Heart left ventricle (tissue), 16 donors: ENCODE results near the gene TBPL2. TPM values are rescaled to one million over a fixed set of nuclear protein-coding genes. Genes with fewer than 3 reads are reported as not detected.

Source experiments
- ATAC-seq, 4 donors: fragments of 200-7000 bp; cut with Tn5 transposase; one replicate each; pipeline ENCODE4 v1.9.1; 2020 to 2022; ENCODE audit warnings: moderate library complexity in 4 of 4, mild to moderate bottlenecking in 3 of 4, moderate number of reproducible peaks in 1 of 4
- DNase-seq, 5 donors: peaks; one replicate each; pipeline ENCODE4 v3.0.0-alpha.2; 2020
- H3K27ac ChIP-seq, 12 donors: fragments of 200-600 bp; sonication (generic) in 4 of 12; one replicate each; pipeline versions ENCODE4 v1.5.0 to v1.8.0; 2016 to 2022; ENCODE audit warnings: mild to moderate bottlenecking in 2 of 12
- H3K27me3 ChIP-seq, 9 donors: fragments of 200-600 bp; sonication (generic) in 2 of 9; one replicate each; pipeline versions ENCODE4 v1.5.1 to v1.8.0; 2016 to 2022; ENCODE audit warnings: mild to moderate bottlenecking in 3 of 9
- H3K36me3 ChIP-seq, 9 donors: fragments of 200-600 bp; sonication (generic) in 2 of 9; one replicate each; pipeline versions ENCODE4 v1.5.0 to v1.8.0; 2018 to 2022; ENCODE audit warnings: mild to moderate bottlenecking in 2 of 9
- H3K4me1 ChIP-seq, 12 donors: fragments of 200-600 bp; sonication (generic) in 4 of 12; one replicate each; pipeline versions ENCODE4 v1.5.0 to v1.8.0; 2016 to 2022; ENCODE audit warnings: mild to moderate bottlenecking in 3 of 12
- H3K4me3 ChIP-seq, 12 donors: fragments of 200-600 bp; sonication (generic) in 4 of 12; one replicate each; pipeline versions ENCODE4 v1.5.0 to v1.8.0; 2017 to 2022; ENCODE audit warnings: mild to moderate bottlenecking in 9 of 12, moderate library complexity in 4 of 12
- H3K9me3 ChIP-seq, 12 donors: fragments of 200-600 bp; sonication (generic) in 4 of 12; one replicate each; pipeline versions ENCODE4 v1.5.0 to v1.8.0; 2016 to 2022; ENCODE audit warnings: mild to moderate bottlenecking in 1 of 12
- CTCF ChIP-seq, 12 donors: fragments of 200-600 bp; sonication (generic) in 4 of 12; IDR thresholded peaks; one replicate each; pipeline versions ENCODE4 v1.5.0 to v1.8.0; 2018 to 2022; ENCODE audit warnings: antibody characterized with exemption in 12 of 12, mild to moderate bottlenecking in 5 of 12
- POLR2A ChIP-seq, 2 donors: fragments of 450-650 bp; IDR thresholded peaks; one replicate each; pipeline ENCODE4 v1.6.1; 2017; ENCODE audit warnings: antibody characterized with exemption in 2 of 2, mild to moderate bottlenecking in 2 of 2, moderate library complexity in 2 of 2
- WGBS, 4 donors: extraction: QIAGEN DNeasy Blood & Tissue Kit in 2 of 4; methylation state at CpG; one replicate each; pipeline versions ENCODE4 v1.1.5 to v1.1.7; 2013 to 2018; 5-methylcytosine and 5-hydroxymethylcytosine counted together
- intact Hi-C, 10 donors: fragments of 100-400 bp; cut with DNase I; formaldehyde crosslinking; loops; one replicate each; pipeline versions ENCODE4 v1.11.1 to v1.14.2; 2022
- polyA plus RNA-seq, 2 donors: library from polyadenylated mRNA; stranded (reverse); fragments of 200-250 nt; gene quantifications; one replicate each; pipeline ENCODE4 v1.2.3, GENCODE V29; 2013
- total RNA-seq, 9 donors: library from RNA; depleted of rRNA in 2 of 9; stranded (reverse); fragments of >200 nt in 2 of 9; fragmentation: NEBNext Ultra II Directional in 3 of 9; extraction: Animal tissue kit (Norgen Biotek cat#: 25700) in 3 of 9; gene quantifications; one replicate each; pipeline versions ENCODE4 v1.1.0 to v1.2.4, GENCODE V29; 2016 to 2023
- donor health status: ischemic (EF 13 %, LVEDD 7.1; RV severe dilation, severe dysfunction).
- donor health status: healthy with polysubstance abuse.
- donor health status: DM: no; HTN: yes; CAD: no.
- donor health status: DM: no; HTN: no; CAD: no.
- donor health status: ischemic (EF 25% LVEDD 6.9; RV normal size, moderate dysfunction).
- donor health status: ischemic (EF 25% LVEDD 5.7; RV mildly dilated, moderate dysfunction).
- donor health status: healthy.
- donor health status: DM: yes; HTN: yes; CAD: no.
- donor health status: ischemic (EF 35%, LVEDD 5.7; RV mildly dilated, moderate dysfunction).
- donor health status: nonischemic (EF 11% LVEDD 7.7; RV severe dilation, severe dysfunction).
- donor health status: DM: yes; HTN: yes; CAD: no.
- donor health status: PGD.
- donor health status: ischemic (EF 29% LVEDD 5.4; RV normal size, mild dysfunction).
- donor health status: nonischemic (EF 23%, LVEDD 6.1; RV moderate dilation, normal function).

The TBPL2 gene
- total and polyA plus RNA-seq, 11 donors, result not detected

GRCh38 chr14:55416866-55417265 is 23.6 kb downstream of the TBPL2 start:
- TF ChIP-seq CTCF (IDR thresholded peaks at IDR 0.05) (peak in 7 of 12 donors; percentile 10 to 35 (median 18)), POLR2A (IDR thresholded peaks at IDR 0.05) (no peak)

GRCh38 chr14:55414551-55414950 is 25.9 kb downstream of the TBPL2 start:
- ATAC-seq, result no peak
- H3K4me1 ChIP-seq, result peaks cover 5 to 36% (median 23%) of the 10 kb centered on the region in 12 donors
- no peak for DNase-seq
- 61 to 71% (median 68%) methylated on average over 3 of the region's 3 CpGs for WGBS, 4 donors
- no peak overlapping the region for H3K27ac ChIP-seq
- no peaks in the 10 kb centered on the region for H3K36me3 ChIP-seq
- no peaks in the 10 kb centered on the region for H3K27me3 ChIP-seq
- H3K9me3 ChIP-seq, result no peaks in the 10 kb centered on the region
- intact Hi-C loops, result loop anchor here in 5 of 10 donors (5.0 to 10.0 kb wide), 3 partner anchors 140 to 147 kb away; partner anchors contain the start of gene FBXO34 (in 4 of the 5)
- H3K4me3 ChIP-seq, result no peak overlapping the region
- TF ChIP-seq POLR2A (IDR thresholded peaks at IDR 0.05), result no peak
- no peak for TF ChIP-seq CTCF (IDR thresholded peaks at IDR 0.05)

More at GRCh38 chr14:55416866-55417265, 23.6 kb downstream of the TBPL2 start:
- no peak overlapping the region for H3K4me3 ChIP-seq
- H3K4me1 ChIP-seq, result peaks cover 0 to 20% (median 9%) of the 10 kb centered on the region in 12 donors
- ATAC-seq (no peak), DNase-seq (no peak)
- no peaks in the 10 kb centered on the region for H3K9me3 ChIP-seq
- intact Hi-C loops, result loop anchor here in 1 of 10 donors (10.0 kb wide), 1 partner anchor 142 kb away; the partner anchor contains the start of gene FBXO34
- H3K27ac ChIP-seq, result no peak overlapping the region
- 54 to 63% (median 58%) methylated on average over 5 of the region's 5 CpGs for WGBS, 4 donors
- no peaks in the 10 kb centered on the region for H3K36me3 ChIP-seq
- no peaks in the 10 kb centered on the region for H3K27me3 ChIP-seq

- no peaks in the 10 kb centered on the region for H3K27me3 ChIP-seq
- H3K4me1 ChIP-seq, result peaks cover 5 to 36% (median 25%) of the 10 kb centered on the region in 12 donors
- peaks cover 0 to 7% (median 0%) of the 10 kb centered on the region in 9 donors for H3K36me3 ChIP-seq
- DNase-seq, result no peak
- intact Hi-C loops, result loop anchor here in 5 of 10 donors (5.0 to 10.0 kb wide), 3 partner anchors 138 to 145 kb away; partner anchors contain the start of gene FBXO34 (in 4 of the 5)
- ATAC-seq, result no peak
- no peak for TF ChIP-seq POLR2A (IDR thresholded peaks at IDR 0.05)
- peak overlapping the region in 1 of 12 donors; percentile 74 for H3K4me3 ChIP-seq
- no peaks in the 10 kb centered on the region for H3K9me3 ChIP-seq
- 73 to 80% (median 75%) methylated on average over 5 of the region's 5 CpGs for WGBS, 4 donors
- H3K27ac ChIP-seq, result peak overlapping the region in 1 of 12 donors; percentile 92
These were observed 27.7 kb downstream of the TBPL2 start for GRCh38 chr14:55412676-55413075.

GRCh38 chr14:55411426-55412389 is 28.7 kb downstream of the TBPL2 start, which contains the start of gene ATG14:
ATG14 (minus strand) TSS chr14:55411830; CDS start chr14:55411822, 8 bp downstream.
- Histone ChIP-seq H3K36me3 (peaks cover 0 to 7% (median 0%) of the 10 kb centered on the region in 9 donors), H3K4me1 (peaks cover 5 to 33% (median 23%) of the 10 kb centered on the region in 12 donors), H3K27ac (peak within 1 kb of the TSS; percentile 61 to 93 (median 88)), H3K4me3 (peak within 1 kb of the TSS; percentile 72 to 97 (median 88)), H3K9me3 (no peaks in the 10 kb centered on the region), H3K27me3 (no peaks in the 10 kb centered on the region)
- DNase-seq, result peak; percentile 88 to 90 (median 89)
- intact Hi-C loops, result loop anchor here in 5 of 10 donors (5.0 to 10.0 kb wide), 3 partner anchors 137 to 144 kb away; partner anchors contain the start of gene FBXO34 (in 4 of the 5)
- ATAC-seq, result peak; percentile 96 to 100 (median 100)
- 3 to 4% (median 3%) methylated on average over 44 to 57 of the region's 57 CpGs for WGBS, 4 donors
- TF ChIP-seq POLR2A (IDR thresholded peaks at IDR 0.05), result peak in 1 of 2 donors; percentile 57
- TF ChIP-seq CTCF (IDR thresholded peaks at IDR 0.05), result no peak
